Natural killer cell (primary cell): Measurements from ENCODE around the gene TMEM120A. TPM values are rescaled to one million over a fixed set of nuclear protein-coding genes. Genes with fewer than 3 reads are reported as not detected.

Experiments
- ATAC-seq, 3 donors: fragments of 150-1000 bp in 2 of 3; fragments of 200-7000 bp in 1 of 3; cut with Tn5 transposase; 1 replicate in 1 of 3; 2 replicates in 2 of 3; pipeline ENCODE4 v1.10.0; 2021; ENCODE audit warnings: mild to moderate bottlenecking in 2 of 3, moderate library complexity in 2 of 3
- DNase-seq, 2 donors: peaks; one replicate each; pipeline versions ENCODE4 v3.0.0 to v3.0.0-alpha.2; 2013 to 2021; ENCODE audit warnings: mixed read lengths in 1 of 2
- H3K27ac ChIP-seq: one replicate; pipeline ENCODE4 v1.5.1; 2013; ENCODE audit warnings: mild to moderate bottlenecking, low read length
- H3K27me3 ChIP-seq: one replicate; pipeline ENCODE4 v1.6.1; 2013; ENCODE audit warnings: low read length; ENCODE audit not compliant: control insufficient read depth, insufficient read depth
- H3K36me3 ChIP-seq: one replicate; pipeline ENCODE4 v1.6.1; 2013; ENCODE audit warnings: low read length; ENCODE audit not compliant: control insufficient read depth, insufficient read depth
- H3K4me1 ChIP-seq: one replicate; pipeline ENCODE4 v1.6.1; 2013; ENCODE audit warnings: low read length; ENCODE audit not compliant: control insufficient read depth, insufficient read depth
- H3K4me3 ChIP-seq: one replicate; pipeline ENCODE4 v1.5.1; 2013; ENCODE audit warnings: low read length
- H3K9me3 ChIP-seq: one replicate; pipeline ENCODE4 v1.6.1; 2013; ENCODE audit warnings: low read length; ENCODE audit not compliant: control insufficient read depth, insufficient read depth
- H3K27ac Mint-ChIP-seq, 2 donors: one replicate each; pipeline ENCODE4 v1.8.0; 2022; ENCODE audit warnings: mild to moderate bottlenecking in 2 of 2, mixed read lengths in 2 of 2, moderate library complexity in 1 of 2
- H3K27me3 Mint-ChIP-seq, 2 donors: one replicate each; pipeline ENCODE4 v1.8.0; 2022; ENCODE audit warnings: low read depth in 2 of 2, mixed read lengths in 2 of 2
- H3K36me3 Mint-ChIP-seq: one replicate; pipeline ENCODE4 v1.8.0; 2022; ENCODE audit warnings: mixed read lengths
- H3K4me1 Mint-ChIP-seq, 2 donors: one replicate each; pipeline ENCODE4 v1.8.0; 2022; ENCODE audit warnings: mixed read lengths in 2 of 2
- H3K4me3 Mint-ChIP-seq: one replicate; pipeline ENCODE4 v1.8.0; 2022; ENCODE audit warnings: mild to moderate bottlenecking, moderate library complexity, mixed read lengths
- H3K9me3 Mint-ChIP-seq, 2 donors: one replicate each; pipeline ENCODE4 v1.8.0; 2022; ENCODE audit warnings: mixed read lengths in 2 of 2
- CTCF ChIP-seq: fragments of 200-600 bp; IDR thresholded peaks from one replicate; pipeline ENCODE4 v1.8.0; 2022; ENCODE audit warnings: antibody characterized with exemption
- whole genome bisulfite sequencing: methylation state at CpG from one replicate; pipeline ENCODE4 v1.1.7; 2013; ENCODE audit warnings: missing lambda C conversion rate; ENCODE audit not compliant: insufficient coverage; 5-methylcytosine and 5-hydroxymethylcytosine counted together
- intact Hi-C: fragments of 100-400 bp; cut with micrococcal nuclease; formaldehyde crosslinking; loops from one replicate; pipeline ENCODE4 v1.14.2; 2022
- total RNA-seq, 4 donors: library from RNA; stranded (reverse); fragments of 120-200 nt in 1 of 4; gene quantifications; one replicate each; pipeline versions ENCODE4 v1.2.3 to v1.2.4, GENCODE V29; 2013 to 2022

The TMEM120A gene
- total RNA-seq, 3 donors from 2014 or later (not counting 1 experiment from before 2014, with no cell fraction given) = 24.3 to 38.1 (median 34.6) TPM

GRCh38 chr7:75982306-75983064, 11.9 kb downstream of the TMEM120A start:
- WGBS = 94% methylated on average over 22 of the region's 22 CpGs
- H3K9me3 ChIP-seq = no peaks in the 10 kb centered on the region
- intact Hi-C loops = no loop called here
- no peak overlapping the region for H3K4me3 ChIP-seq
- Mint-ChIP-seq H3K27ac (no peak overlapping the region), H3K4me3 (no peak overlapping the region), H3K9me3 (no peaks in the 10 kb centered on the region), H3K36me3 (no peaks in the 10 kb centered on the region), H3K4me1 (no peaks in the 10 kb centered on the region), H3K27me3 (no peaks in the 10 kb centered on the region)
- DNase-seq (no peak), ATAC-seq (no peak)
- no peak for TF ChIP-seq CTCF
- H3K36me3 ChIP-seq = peaks cover 51% of the 10 kb centered on the region
- H3K27me3 ChIP-seq = no peaks in the 10 kb centered on the region
- H3K27ac ChIP-seq = no peak overlapping the region
- H3K4me1 ChIP-seq = no peaks in the 10 kb centered on the region

- H3K4me1 ChIP-seq = no peaks in the 10 kb centered on the region
- H3K27me3 ChIP-seq = no peaks in the 10 kb centered on the region
- H3K9me3 ChIP-seq = no peaks in the 10 kb centered on the region
- peaks cover 44% of the 10 kb centered on the region for H3K36me3 ChIP-seq
- Mint-ChIP-seq H3K27me3 (no peaks in the 10 kb centered on the region), H3K4me3 (no peak overlapping the region), H3K4me1 (no peaks in the 10 kb centered on the region), H3K36me3 (no peaks in the 10 kb centered on the region), H3K27ac (no peak overlapping the region), H3K9me3 (no peaks in the 10 kb centered on the region)
- no peak for TF ChIP-seq CTCF
- ATAC-seq = no peak
- no peak for DNase-seq
- H3K27ac ChIP-seq = no peak overlapping the region
- WGBS = 90% methylated on average over 38 of the region's 38 CpGs
- intact Hi-C loops = no loop called here
- no peak overlapping the region for H3K4me3 ChIP-seq
These were observed 12.7 kb downstream of the TMEM120A start for GRCh38 chr7:75981453-75982305.

GRCh38 chr7:75981203-75981452, 13.3 kb downstream of the TMEM120A start:
- intact Hi-C loops = no loop called here
- H3K27ac Mint-ChIP-seq = no peak overlapping the region
- H3K27me3 Mint-ChIP-seq = no peaks in the 10 kb centered on the region
- no peaks in the 10 kb centered on the region for H3K4me1 Mint-ChIP-seq
- no peaks in the 10 kb centered on the region for H3K36me3 Mint-ChIP-seq
- DNase-seq = no peak
- H3K9me3 Mint-ChIP-seq = no peaks in the 10 kb centered on the region
- Histone ChIP-seq H3K36me3 (peaks cover 39% of the 10 kb centered on the region), H3K4me3 (no peak overlapping the region), H3K27me3 (no peaks in the 10 kb centered on the region), H3K4me1 (no peaks in the 10 kb centered on the region), H3K9me3 (no peaks in the 10 kb centered on the region), H3K27ac (no peak overlapping the region)
- ATAC-seq = no peak
- 87% methylated on average over 12 of the region's 12 CpGs for WGBS
- no peak for TF ChIP-seq CTCF
- no peak overlapping the region for H3K4me3 Mint-ChIP-seq
